Measurements from ENCODE around the gene GRM1.
"Not testable (repeated sequence)": the region's sequence is repeated elsewhere in the genome, so short reads cannot be mapped to it uniquely, and the experiment has no call there.

GRM1 gene

GRCh38 chr6:146267447-146267846 is 238.6 kb downstream of the GRM1 start:
- in situ Hi-C loops (cut with HindIII; ENCODE audit: low sequenced_read_pairs), result no loop called here

GRCh38 chr6:146267946-146268345 is 239.1 kb downstream of the GRM1 start:
- in situ Hi-C loops (cut with HindIII; ENCODE audit: low sequenced_read_pairs), result no loop called here

- in situ Hi-C loops (cut with HindIII; ENCODE audit: low sequenced_read_pairs), result no loop called here
Measured at GRCh38 chr6:146269482-146269881, 240.6 kb downstream of the GRM1 start.

GRCh38 chr6:146271163-146271562 is 242.3 kb downstream of the GRM1 start:
- in situ Hi-C loops (cut with HindIII; ENCODE audit: low sequenced_read_pairs), result not testable (repeated sequence)

GRCh38 chr6:146273490-146273889 is 244.6 kb downstream of the GRM1 start:
- in situ Hi-C loops (cut with HindIII; ENCODE audit: low sequenced_read_pairs), result no loop called here

- in situ Hi-C loops (cut with HindIII; ENCODE audit: low sequenced_read_pairs), result no loop called here
Measured at GRCh38 chr6:146277142-146277541, 248.3 kb downstream of the GRM1 start.

- in situ Hi-C loops (cut with HindIII; ENCODE audit: low sequenced_read_pairs), result no loop called here
Measured at GRCh38 chr6:146281651-146282362, 252.9 kb downstream of the GRM1 start.

- in situ Hi-C loops (cut with HindIII; ENCODE audit: low sequenced_read_pairs), result no loop called here
Measured at GRCh38 chr6:146282837-146283236, 254.0 kb downstream of the GRM1 start.

- in situ Hi-C loops (cut with HindIII; ENCODE audit: low sequenced_read_pairs), result no loop called here
Measured at GRCh38 chr6:146284311-146284710, 255.4 kb downstream of the GRM1 start.

- in situ Hi-C loops (cut with HindIII; ENCODE audit: low sequenced_read_pairs), result no loop called here
Measured at GRCh38 chr6:146286961-146287360, 258.1 kb downstream of the GRM1 start.

- in situ Hi-C loops (cut with HindIII; ENCODE audit: low sequenced_read_pairs), result no loop called here
Measured at GRCh38 chr6:146287691-146288369, 259.0 kb downstream of the GRM1 start.

GRCh38 chr6:146289816-146290588 is 261.1 kb downstream of the GRM1 start:
- in situ Hi-C loops (cut with HindIII; ENCODE audit: low sequenced_read_pairs), result no loop called here

GRCh38 chr6:146290589-146290901 is 261.7 kb downstream of the GRM1 start:
- in situ Hi-C loops (cut with HindIII; ENCODE audit: low sequenced_read_pairs), result no loop called here

- in situ Hi-C loops (cut with HindIII; ENCODE audit: low sequenced_read_pairs), result no loop called here
Measured at GRCh38 chr6:146292506-146292905, 263.6 kb downstream of the GRM1 start.

- in situ Hi-C loops (cut with HindIII; ENCODE audit: low sequenced_read_pairs), result no loop called here
Measured at GRCh38 chr6:146295695-146296094, 266.8 kb downstream of the GRM1 start.

GRCh38 chr6:146297815-146298214 is 269.0 kb downstream of the GRM1 start:
- in situ Hi-C loops (cut with HindIII; ENCODE audit: low sequenced_read_pairs), result no loop called here

- in situ Hi-C loops (cut with HindIII; ENCODE audit: low sequenced_read_pairs), result no loop called here
Measured at GRCh38 chr6:146300521-146300920, 271.7 kb downstream of the GRM1 start.

GRCh38 chr6:146301764-146302163 is 272.9 kb downstream of the GRM1 start:
- in situ Hi-C loops (cut with HindIII; ENCODE audit: low sequenced_read_pairs), result no loop called here

GRCh38 chr6:146302994-146303393 is 274.1 kb downstream of the GRM1 start:
- in situ Hi-C loops (cut with HindIII; ENCODE audit: low sequenced_read_pairs), result no loop called here

- in situ Hi-C loops (cut with HindIII; ENCODE audit: low sequenced_read_pairs), result no loop called here
Measured at GRCh38 chr6:146304181-146304580, 275.3 kb downstream of the GRM1 start.

GRCh38 chr6:146305092-146305491 is 276.2 kb downstream of the GRM1 start:
- in situ Hi-C loops (cut with HindIII; ENCODE audit: low sequenced_read_pairs), result no loop called here

GRCh38 chr6:146305951-146306350 is 277.1 kb downstream of the GRM1 start:
- in situ Hi-C loops (cut with HindIII; ENCODE audit: low sequenced_read_pairs), result no loop called here
